Ishikawa (cell line): ENCODE measurements around the gene TBCD.

ENCODE experiments used
- CEBPB ChIP-seq: IDR thresholded peaks from 2 replicates; pipeline ENCODE4 v1.6.1; 2012
- CREB1 ChIP-seq: IDR thresholded peaks from 2 replicates; pipeline ENCODE4 v1.6.1; 2012; ENCODE audit warnings: low read depth
- EP300 ChIP-seq: IDR thresholded peaks from 2 replicates; pipeline ENCODE4 v1.6.1; 2012; ENCODE audit warnings: borderline replicate concordance
- NFIC ChIP-seq: IDR thresholded peaks from 2 replicates; pipeline ENCODE4 v1.6.1; 2012
- TAF1 ChIP-seq: IDR thresholded peaks from 2 replicates; pipeline ENCODE4 v1.6.1; 2012; ENCODE audit warnings: low read depth, mild to moderate bottlenecking
- USF1 ChIP-seq: IDR thresholded peaks from 2 replicates; pipeline ENCODE4 v1.6.1; 2012
- YY1 ChIP-seq: IDR thresholded peaks from 2 replicates; pipeline ENCODE4 v1.6.1; 2012; ENCODE audit warnings: low read depth

- TF ChIP-seq CEBPB (no peak), CREB1 (no peak), EP300 (no peak), TAF1 (no peak), YY1 (no peak), NFIC (no peak), USF1 (no peak)
Observed at GRCh38 chr17:82822281-82822680, 70.4 kb downstream of the TBCD start.
